Neural cell (in vitro differentiated cells): ENCODE measurements around the gene PRRC2B.

Experiments
- EP300 ChIP-seq: fragments of 450-650 bp; conservative IDR thresholded peaks from 2 replicates; pipeline ENCODE4 v1.6.1; 2014; ENCODE audit warnings: antibody characterized with exemption, mild to moderate bottlenecking, moderate library complexity; ENCODE audit not compliant: poor library complexity, severe bottlenecking
- EZH2 ChIP-seq: fragments of 200-600, 300-800 bp; shearing (Covaris generic), sonication (generic); IDR thresholded peaks from 2 replicates; pipeline ENCODE4 v1.6.1; 2014; ENCODE audit warnings: antibody characterized with exemption, low read length, borderline replicate concordance, mild to moderate bottlenecking; ENCODE audit not compliant: insufficient read depth, poor library complexity, severe bottlenecking
- POLR2AphosphoS5 ChIP-seq: IDR thresholded peaks from 2 replicates; pipeline ENCODE4 v1.6.1; 2012
- RAD21 ChIP-seq: fragments of 450-650 bp; conservative IDR thresholded peaks from 2 replicates; pipeline ENCODE4 v1.6.1; 2014; ENCODE audit warnings: antibody characterized with exemption, mild to moderate bottlenecking, moderate library complexity
- REST ChIP-seq: IDR thresholded peaks from 2 replicates; pipeline ENCODE4 v1.6.1; 2012; ENCODE audit warnings: borderline replicate concordance
- TAF1 ChIP-seq: IDR thresholded peaks from 2 replicates; pipeline ENCODE4 v1.6.1; 2012; ENCODE audit warnings: low read depth
- TF ChIP-seq, protein P1 (sequence below): fragments of 450-650 bp; IDR thresholded peaks from 2 replicates; pipeline ENCODE4 v1.5.1; 2014; ENCODE audit warnings: antibody characterized with exemption, mild to moderate bottlenecking, moderate library complexity; ENCODE audit not compliant: poor library complexity, severe bottlenecking

DNA sequence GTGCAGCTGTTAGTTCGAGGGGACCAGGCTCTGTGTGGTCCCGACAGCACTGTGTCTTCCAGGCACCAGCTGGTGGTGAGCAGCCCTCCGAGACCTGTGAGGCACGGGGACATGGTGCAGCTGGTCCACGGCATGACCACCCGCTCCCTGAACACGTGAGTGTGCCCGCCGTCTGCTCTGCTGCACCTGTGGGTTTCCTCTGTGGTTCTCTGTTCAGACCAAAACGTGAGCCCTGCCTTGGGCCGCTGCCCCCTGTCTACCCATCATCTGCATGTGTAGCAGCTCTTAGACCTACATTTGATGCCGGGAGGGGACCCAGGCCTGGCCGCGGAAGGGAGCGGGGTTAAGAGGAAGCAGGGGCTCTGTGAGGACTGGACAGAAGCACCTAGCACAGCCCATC, 119.3 kb downstream of the PRRC2B start:
- TF ChIP-seq, protein P1, sequence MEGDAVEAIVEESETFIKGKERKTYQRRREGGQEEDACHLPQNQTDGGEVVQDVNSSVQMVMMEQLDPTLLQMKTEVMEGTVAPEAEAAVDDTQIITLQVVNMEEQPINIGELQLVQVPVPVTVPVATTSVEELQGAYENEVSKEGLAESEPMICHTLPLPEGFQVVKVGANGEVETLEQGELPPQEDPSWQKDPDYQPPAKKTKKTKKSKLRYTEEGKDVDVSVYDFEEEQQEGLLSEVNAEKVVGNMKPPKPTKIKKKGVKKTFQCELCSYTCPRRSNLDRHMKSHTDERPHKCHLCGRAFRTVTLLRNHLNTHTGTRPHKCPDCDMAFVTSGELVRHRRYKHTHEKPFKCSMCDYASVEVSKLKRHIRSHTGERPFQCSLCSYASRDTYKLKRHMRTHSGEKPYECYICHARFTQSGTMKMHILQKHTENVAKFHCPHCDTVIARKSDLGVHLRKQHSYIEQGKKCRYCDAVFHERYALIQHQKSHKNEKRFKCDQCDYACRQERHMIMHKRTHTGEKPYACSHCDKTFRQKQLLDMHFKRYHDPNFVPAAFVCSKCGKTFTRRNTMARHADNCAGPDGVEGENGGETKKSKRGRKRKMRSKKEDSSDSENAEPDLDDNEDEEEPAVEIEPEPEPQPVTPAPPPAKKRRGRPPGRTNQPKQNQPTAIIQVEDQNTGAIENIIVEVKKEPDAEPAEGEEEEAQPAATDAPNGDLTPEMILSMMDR: no peak
- no peak for TF ChIP-seq POLR2AphosphoS5
- no peak for TF ChIP-seq RAD21
- no peak for TF ChIP-seq REST
- TF ChIP-seq EZH2: no peak
- TF ChIP-seq TAF1: no peak
- TF ChIP-seq EP300: no peak
